ENCODE results near the gene AUTS2.

DNA sequence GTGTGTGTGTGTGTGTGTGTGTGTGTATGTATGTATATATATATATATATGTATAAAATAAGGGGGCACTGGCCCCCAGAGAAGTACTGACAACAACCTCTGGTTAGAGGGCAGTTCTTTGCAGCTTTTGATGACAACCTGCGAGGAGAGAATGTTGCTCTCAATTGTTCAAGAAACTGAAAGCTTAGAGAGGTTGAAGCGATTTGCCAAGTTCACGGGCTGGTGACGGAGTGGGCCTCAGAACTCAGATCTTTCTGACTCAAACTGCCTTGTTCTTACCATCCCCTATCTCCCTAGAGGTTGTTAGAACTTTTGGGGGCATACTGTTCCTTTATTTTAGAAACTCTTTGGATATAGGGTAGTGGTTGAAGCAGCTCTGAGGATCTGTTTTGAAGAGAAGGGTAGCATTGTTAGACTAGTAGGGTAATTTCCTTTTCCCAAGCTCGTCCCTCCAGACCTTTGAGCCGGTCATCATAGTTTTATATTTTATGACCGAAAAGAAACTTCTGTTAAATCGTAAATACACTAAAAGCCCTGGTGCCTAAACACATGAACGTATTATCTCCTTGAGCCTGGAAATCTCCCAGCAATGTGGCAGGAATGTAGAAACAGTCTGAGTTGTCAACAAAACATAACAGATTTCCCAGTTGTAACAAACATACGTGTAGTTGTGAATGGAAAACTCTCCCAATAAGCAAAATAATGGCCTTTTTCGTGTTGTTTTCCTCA lies 992.0 kb downstream of the AUTS2 start:
- TF ChIP-seq, protein P1, sequence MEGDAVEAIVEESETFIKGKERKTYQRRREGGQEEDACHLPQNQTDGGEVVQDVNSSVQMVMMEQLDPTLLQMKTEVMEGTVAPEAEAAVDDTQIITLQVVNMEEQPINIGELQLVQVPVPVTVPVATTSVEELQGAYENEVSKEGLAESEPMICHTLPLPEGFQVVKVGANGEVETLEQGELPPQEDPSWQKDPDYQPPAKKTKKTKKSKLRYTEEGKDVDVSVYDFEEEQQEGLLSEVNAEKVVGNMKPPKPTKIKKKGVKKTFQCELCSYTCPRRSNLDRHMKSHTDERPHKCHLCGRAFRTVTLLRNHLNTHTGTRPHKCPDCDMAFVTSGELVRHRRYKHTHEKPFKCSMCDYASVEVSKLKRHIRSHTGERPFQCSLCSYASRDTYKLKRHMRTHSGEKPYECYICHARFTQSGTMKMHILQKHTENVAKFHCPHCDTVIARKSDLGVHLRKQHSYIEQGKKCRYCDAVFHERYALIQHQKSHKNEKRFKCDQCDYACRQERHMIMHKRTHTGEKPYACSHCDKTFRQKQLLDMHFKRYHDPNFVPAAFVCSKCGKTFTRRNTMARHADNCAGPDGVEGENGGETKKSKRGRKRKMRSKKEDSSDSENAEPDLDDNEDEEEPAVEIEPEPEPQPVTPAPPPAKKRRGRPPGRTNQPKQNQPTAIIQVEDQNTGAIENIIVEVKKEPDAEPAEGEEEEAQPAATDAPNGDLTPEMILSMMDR (IDR thresholded peaks at IDR 0.05; ENCODE audit: control extremely low read depth in 1 of 3, insufficient read depth in 1 of 3, low read depth in 1 of 3, low read length in 3 of 3) = no peak
- TF ChIP-seq EZH2 (IDR thresholded peaks at IDR 0.05; ENCODE audit: low read depth, low read length, severe bottlenecking) (no peak), KDM5A (IDR thresholded peaks at IDR 0.05; ENCODE audit: low read length) (no peak), YY1 (IDR thresholded peaks at IDR 0.05; ENCODE audit: low read depth, low read length) (no peak), CEBPB (IDR thresholded peaks at IDR 0.05; ENCODE audit: low read depth, low read length) (no peak), BCL11A (IDR thresholded peaks at IDR 0.05; ENCODE audit: low read depth in 2 of 2, low read length in 2 of 2) (no peak), POLR2A (IDR thresholded peaks at IDR 0.05; ENCODE audit: control extremely low read depth in 1 of 2, low read depth in 2 of 2, low read length in 2 of 2) (no peak), POLR2AphosphoS5 (IDR thresholded peaks at IDR 0.05; ENCODE audit: low read depth, low read length) (no peak), RFX5 (IDR thresholded peaks at IDR 0.05; ENCODE audit: borderline replicate concordance, low read depth, low read length) (no peak), PHF8 (conservative IDR thresholded peaks at IDR 0.05; ENCODE audit: low read depth, low read length) (no peak), ZNF274 (IDR thresholded peaks at IDR 0.05; ENCODE audit: borderline replicate concordance, extremely low read depth, low read length) (no peak), RAD21 (IDR thresholded peaks at IDR 0.05 in 1 of 2, conservative IDR thresholded peaks at IDR 0.05 in 1 of 2; ENCODE audit: low read depth in 2 of 2, low read length in 2 of 2) (no peak), CTBP2 (IDR thresholded peaks at IDR 0.05; ENCODE audit: borderline replicate concordance, insufficient read depth, insufficient read length, low read length) (no peak)
- TF ChIP-seq, protein P2, sequence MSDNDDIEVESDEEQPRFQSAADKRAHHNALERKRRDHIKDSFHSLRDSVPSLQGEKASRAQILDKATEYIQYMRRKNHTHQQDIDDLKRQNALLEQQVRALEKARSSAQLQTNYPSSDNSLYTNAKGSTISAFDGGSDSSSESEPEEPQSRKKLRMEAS (IDR thresholded peaks at IDR 0.05) = no peak
